ENCODE results near the gene ABCA12.

Gene ABCA12

DNA sequence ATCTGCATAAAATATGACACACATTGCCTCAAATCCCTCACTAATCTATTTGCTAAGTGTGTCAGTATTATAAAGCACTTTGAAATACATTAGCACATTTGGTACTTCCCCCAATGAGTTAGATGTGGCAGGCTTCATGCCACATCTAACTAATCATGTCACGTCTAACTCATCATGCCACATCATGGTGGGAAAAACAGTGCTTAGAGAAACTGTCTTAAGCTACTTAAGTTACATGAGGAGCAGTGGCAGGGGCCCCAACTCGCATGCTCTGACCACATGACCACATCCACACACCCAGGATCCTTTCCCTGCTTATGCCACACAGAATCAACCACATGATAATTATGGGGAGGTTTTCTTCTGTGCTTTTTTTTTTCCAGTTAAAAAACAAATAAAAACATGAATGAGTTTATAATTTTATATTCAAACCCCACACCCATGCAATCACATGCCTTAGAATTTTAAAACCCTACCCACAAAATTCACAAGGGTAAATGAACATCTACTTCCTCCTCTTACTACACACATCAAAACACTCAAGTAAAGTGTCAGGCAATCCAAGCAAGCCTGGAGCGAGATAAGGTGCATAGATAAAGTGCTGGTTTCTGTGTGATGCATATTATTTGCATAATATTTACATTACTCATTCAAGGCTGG is 1.6 kb downstream of the ABCA12 start:
- DNase-seq (ENCODE audit: low read depth), result no peak

GRCh38 chr2:215120401-215120800 is 18.0 kb downstream of the ABCA12 start:
- DNase-seq (ENCODE audit: low read depth), result no peak

GRCh38 chr2:215119847-215120246 is 18.6 kb downstream of the ABCA12 start:
- no peak for DNase-seq (ENCODE audit: low read depth)

DNA sequence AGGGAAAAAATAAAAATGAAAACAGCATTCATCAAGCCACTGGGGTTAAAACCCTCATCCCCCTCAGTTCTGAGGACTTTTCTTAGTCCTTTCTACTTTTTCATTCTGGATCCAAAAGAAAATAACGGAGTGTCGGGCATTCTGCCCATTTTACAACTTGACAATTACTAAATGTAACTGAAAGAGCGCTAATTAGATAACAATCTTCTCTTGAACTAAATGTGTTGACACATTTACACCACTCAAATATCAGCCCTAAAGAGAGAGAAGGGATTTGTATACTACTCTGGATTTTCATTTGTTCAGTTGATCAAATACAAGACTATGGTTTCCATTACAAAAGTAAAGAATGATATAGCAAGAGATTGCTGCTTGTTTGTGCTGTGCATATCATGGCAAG is 27.5 kb downstream of the ABCA12 start:
- no peak for DNase-seq (ENCODE audit: low read depth)

DNA sequence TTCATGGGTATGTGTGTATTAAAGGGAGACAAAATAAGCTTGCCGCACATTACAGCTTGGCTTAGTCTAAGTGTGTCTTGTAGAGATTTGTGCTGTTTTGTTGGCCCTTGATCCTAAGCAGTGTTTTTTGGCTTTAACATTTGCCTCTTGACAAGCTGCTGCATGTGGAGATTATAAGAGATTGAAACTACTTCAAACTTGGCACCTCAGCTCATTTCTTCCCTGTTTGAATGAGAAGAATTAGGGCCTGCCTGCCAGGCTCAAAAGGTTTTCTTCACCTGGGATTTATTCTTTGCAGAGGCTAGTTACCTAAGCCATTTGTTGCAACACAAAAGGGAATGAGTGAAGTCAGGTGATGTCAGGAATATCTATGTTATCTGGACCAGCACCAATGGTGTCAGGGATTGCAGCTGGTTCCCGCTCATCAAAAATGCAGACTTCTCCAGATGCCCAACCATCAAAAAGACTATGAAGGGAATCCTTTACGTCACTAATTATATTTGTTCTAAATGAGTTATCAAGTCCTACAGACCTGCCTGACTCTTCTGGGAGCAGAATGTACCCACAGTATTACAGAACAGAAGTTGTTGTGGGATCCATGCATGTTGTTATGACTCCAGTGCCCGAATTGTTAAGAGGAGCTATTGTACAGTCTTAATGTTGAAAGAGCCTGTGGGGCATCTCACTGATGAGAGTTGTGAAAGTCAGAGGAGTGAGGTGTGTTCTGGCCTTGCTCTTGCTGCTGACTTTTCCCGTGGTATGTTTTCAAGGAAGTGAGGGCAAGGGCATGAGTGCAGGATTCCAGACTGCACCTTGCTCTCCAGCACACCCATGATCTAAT is 31.0 kb downstream of the ABCA12 start:
- no peak for DNase-seq (ENCODE audit: low read depth)

- no peak for DNase-seq (ENCODE audit: low read depth)
Measured at GRCh38 chr2:215105607-215106354, 32.6 kb downstream of the ABCA12 start.

DNA sequence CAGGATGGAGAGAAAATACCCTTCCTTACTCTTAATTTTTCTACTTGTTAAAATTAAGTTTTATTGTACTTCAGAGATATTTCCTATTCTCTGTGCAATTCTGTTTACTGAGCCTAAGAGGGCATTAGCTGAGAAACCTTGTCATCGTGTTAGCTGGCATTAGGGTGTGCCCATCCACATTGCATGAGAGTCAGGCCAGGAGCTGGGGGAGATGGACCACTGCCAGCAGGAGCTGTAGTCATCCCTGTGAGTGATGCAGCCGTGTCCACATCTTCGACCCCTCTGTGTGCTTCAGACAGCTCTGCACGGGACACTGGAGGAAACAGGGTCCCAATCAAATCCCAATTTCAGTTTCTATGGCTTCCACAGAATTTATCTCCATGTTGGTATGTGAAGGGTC is 34.2 kb downstream of the ABCA12 start:
- no peak for DNase-seq (ENCODE audit: low read depth)

DNA sequence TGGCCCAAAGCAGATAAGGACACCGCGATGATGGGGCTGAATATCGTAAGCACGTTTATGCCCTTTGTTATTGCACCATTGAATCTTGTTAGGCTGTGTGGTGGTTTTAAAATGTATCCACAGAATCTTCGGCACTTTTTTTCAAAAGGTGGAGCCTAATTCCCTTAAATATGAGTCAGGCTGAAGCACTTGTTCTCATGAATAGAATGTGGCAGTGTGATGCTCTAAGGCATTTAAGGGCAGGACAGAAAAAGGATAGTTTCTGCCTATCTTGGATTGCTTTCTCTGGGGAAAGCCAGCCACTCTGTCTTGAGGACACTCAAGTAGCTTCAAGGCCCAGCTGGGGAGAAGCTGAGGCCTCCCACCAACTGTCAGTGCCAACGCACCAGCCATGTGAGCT is 39.6 kb downstream of the ABCA12 start:
- no peak for DNase-seq (ENCODE audit: low read depth)

- no peak for DNase-seq (ENCODE audit: low read depth)
Measured at GRCh38 chr2:215084080-215084479, 54.3 kb downstream of the ABCA12 start.

DNA sequence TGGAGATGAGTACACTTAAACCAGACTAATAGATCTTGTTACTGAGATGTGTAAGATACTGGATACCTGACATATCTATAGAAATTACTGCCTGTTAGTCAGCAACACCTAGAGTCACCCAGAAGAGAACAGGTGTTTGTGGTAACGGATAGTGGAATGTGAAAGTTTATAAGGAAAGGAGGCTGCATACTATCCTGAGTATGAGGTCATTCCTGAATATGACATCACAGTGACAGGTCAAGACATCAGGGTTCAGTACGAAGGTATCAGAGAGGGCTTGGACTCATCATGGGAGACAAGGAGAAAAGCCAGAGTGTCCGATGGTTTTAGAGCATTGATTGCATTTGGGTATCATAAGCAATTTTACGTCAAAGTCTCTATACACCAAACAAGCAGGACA is 55.3 kb downstream of the ABCA12 start:
- no peak for DNase-seq (ENCODE audit: low read depth)

DNA sequence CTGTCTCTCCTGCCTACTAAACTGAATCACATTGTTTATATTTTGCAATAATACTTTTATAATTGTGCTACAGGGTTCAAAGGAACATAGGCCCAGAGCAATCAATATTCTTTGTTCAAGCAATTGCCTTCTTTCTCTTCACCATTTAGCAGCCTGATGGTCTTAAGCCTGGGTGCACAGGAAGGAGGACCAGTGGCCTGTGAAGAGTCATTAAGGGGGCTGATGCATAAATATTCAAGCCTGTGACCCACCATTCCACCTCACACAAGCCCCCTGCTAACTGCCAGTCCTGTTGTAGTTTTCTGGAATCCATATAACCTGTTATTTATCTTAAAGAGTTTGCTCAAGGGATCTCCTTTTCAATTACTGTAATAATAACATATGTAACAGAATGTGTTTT is 56.0 kb downstream of the ABCA12 start:
- DNase-seq (ENCODE audit: low read depth), result no peak

- DNase-seq (ENCODE audit: low read depth), result no peak
Measured at GRCh38 chr2:215080545-215080944, 57.9 kb downstream of the ABCA12 start.

- DNase-seq (ENCODE audit: low read depth), result no peak
Measured at GRCh38 chr2:215071676-215072075, 66.8 kb downstream of the ABCA12 start.

DNA sequence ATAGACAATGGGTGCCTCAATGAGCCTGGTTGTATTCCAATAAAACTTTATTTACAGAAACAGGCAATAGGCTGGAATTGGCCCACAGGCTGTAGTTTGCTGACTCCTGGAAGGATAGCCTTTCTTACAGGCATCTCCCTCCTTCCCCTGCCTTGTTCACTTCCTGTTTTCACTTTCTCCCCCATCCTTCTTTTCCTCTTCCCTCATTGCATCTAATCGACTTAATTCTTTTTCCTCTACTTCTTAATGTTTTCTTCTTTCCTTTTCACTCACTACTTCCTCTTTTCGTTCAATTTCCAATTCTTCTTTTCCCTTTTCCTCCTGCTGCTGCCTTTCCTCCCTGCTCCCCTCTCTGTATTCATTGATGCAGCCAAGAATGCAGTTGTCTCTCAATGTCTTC is 70.0 kb downstream of the ABCA12 start:
- DNase-seq (ENCODE audit: low read depth), result no peak

DNA sequence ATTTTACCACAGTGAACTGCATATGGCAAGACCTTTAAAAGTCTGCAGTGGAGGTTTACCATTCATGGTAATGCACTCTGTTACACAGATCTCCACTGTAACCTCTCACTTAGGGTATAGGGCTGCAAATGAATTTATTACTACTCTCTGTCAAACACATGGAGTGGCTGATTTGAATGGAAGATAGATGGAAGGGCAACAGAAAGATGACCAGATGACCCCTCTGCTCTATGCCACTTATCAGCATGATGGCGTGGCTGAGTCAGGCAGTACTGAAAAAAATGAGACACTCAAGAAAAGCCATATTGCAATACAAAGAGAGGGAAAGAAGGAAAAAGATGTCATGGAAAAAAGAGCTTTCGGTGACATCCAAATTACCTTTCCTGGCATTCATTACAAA is 72.3 kb downstream of the ABCA12 start:
- no peak for DNase-seq (ENCODE audit: low read depth)

- no peak for DNase-seq (ENCODE audit: low read depth)
Measured at GRCh38 chr2:215063526-215063925, 74.9 kb downstream of the ABCA12 start.

DNA sequence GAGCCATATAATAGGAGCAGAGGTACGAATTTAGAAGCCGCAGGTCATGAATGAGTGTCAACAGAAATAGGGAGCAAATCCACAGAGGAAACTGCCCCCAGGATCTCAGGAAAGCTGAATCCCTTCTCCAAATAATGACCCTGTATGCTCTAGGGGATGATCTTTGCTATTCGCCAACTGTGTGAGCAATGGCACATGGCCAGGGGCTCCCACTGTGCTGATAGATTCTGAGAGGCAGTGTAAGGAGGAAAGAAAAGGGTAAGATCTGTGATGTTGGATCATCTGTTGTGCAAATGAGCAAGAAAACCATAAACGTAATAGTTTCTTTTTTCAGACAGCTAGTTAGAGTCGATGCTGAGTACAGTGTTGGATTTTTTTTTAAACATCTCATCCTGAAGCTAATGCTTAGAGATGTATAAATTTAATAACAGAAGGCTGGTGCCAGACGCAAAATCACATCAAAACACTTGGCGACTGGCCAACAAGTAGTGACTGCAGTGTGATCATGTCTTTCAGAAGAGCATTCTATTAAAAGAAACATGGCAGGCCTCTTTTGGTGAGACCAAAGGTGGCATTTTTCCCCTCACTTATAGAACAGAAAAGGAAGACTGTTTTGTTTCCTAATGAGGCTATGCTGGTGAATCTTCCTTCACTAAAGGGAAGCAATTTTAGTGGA is 77.4 kb downstream of the ABCA12 start:
- no peak for DNase-seq (ENCODE audit: low read depth)

- DNase-seq (ENCODE audit: low read depth), result no peak
Measured at GRCh38 chr2:215059724-215060123, 78.7 kb downstream of the ABCA12 start.

- no peak for DNase-seq (ENCODE audit: low read depth)
Measured at GRCh38 chr2:215055891-215056290, 82.5 kb downstream of the ABCA12 start.

DNA sequence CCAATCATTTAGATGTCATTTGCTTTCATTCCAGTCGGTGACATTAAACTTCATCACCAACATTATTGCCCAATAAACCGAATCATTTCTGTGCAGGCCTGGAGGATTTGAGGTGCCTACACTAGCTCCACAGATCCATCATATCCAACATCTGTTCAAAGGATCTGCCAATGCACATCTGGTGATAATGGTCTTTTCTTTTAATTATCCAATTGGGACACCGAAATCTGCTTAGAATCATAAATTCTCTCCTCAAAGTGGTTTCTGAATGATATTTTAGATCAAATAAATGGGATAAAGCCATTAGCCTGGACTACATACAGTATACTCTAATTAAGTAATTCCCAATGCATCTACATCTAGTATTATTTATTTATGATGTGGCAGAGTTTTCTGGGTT is 85.6 kb downstream of the ABCA12 start:
- DNase-seq (ENCODE audit: low read depth), result no peak

GRCh38 chr2:215052404-215052803 is 86.0 kb downstream of the ABCA12 start:
- DNase-seq (ENCODE audit: low read depth), result no peak

DNA sequence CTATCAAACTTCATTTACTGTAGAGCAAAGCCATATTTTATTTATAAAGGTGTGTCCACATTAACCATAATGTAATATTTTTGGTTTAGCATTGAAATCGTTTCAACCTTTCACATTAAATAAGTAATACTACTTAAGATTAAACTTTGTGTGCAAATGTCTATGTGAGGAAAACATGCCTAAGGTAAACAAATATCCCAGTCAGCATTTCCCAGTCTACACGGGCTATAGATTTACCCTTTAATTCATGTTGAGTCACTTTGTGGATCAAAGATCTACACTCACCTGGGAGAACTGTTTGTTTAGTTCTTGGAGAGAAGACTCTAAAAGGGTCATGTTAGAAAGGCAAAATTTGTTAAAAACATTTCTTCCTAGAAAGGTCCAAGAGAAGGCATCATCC is 89.1 kb downstream of the ABCA12 start:
- no peak for DNase-seq (ENCODE audit: low read depth)
